GM04504 (cell line): ENCODE results near the gene UBE2O.
A peak's percentile ranks its signal among the peaks of the same experiment; 100 is the strongest.

Source experiments
- DNase-seq: peaks from one replicate; pipeline ENCODE4 v3.0.0-alpha.2; 2012; ENCODE audit warnings: low read depth

The UBE2O gene

DNA sequence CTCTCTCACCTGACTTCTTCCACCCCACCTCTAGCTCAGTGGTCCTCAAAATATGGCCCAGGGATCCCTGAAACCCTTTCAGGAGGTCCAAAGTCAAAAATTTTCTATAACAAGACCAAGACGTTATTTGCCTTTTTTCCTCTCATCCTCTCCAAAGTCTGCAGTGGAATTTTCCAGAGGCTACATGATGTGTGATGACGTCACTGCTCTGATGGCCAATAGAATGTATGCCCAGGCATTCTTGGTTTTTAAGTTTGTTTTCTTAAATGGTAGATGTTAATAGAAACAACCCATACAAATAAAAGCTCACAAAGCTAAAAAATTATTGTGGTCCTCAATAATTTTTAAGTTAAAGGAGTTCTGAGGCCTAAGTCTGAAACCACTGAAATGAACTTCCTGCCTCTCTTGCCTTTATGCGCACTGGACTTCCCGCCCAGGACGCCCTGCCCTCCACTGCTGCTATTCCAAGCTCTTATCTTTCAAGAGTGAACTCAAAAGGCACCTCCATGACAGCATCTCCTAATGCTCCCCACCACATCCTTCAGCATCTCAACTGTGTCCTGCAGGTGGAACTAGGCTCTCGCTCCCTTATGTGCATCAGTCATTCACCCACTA is 13.5 kb downstream of the UBE2O start:
- DNase-seq, result no peak

DNA sequence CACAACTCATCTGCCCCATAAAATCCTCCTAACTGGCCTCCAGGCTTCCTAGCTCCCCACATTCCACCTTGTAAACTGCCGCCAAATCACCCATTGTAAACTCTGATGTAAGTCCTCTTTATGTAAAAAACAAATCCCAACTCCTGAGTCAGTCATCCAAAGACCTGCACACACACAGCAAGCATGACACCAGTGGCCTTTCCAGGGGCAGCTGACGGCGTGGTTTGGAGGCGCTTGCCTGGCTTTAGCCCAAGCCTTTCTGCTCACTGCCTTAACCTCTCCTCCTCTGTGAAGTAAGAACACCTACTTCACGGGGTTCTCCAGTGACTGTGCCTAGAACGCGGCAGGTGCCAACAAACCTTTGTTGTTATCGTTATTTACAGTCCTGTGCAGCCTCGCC is 14.0 kb downstream of the UBE2O start:
- no peak for DNase-seq

DNA sequence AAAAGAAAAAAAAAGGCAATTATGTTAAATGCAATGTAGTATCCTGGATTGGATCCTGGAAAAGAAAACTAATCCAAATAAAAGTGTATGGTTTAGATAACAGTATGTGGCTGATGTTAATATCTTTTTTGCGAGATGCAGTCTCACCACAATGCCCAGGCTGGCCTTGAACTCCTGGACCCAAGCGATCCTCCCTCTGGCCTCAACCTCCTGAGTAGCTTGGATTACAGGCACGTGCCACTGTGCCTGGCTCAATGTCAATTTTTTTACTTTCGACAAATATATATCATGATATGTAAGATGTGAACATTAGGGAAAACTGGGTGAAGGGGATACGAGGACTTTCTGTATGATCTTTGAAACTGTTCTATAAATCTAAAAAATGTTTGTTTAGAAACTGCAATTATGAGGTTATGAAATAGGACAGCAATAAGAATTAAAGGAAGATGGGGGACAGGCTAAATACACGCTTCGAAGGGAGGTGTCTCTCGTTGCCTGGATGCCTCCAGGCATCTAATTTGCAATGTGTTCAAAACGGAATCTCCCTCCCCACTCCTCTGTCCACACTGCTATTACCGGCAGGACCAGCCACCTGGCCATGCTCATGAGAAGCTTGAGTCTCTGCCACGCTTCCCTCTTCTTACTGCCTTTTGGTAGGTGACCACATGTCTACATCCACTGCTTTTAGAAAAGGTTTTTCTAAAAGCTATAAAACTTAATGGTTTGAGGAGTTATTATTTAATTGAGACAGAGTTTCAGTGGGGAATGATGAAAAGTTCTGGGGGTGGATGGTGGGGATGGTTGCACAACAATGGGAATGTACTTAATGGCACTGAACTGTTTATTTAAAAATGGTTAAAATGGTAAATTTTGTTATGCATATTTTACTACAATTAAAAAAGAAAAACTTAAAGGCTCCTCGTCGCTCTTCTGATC is 15.2 kb downstream of the UBE2O start:
- DNase-seq, result no peak

DNA sequence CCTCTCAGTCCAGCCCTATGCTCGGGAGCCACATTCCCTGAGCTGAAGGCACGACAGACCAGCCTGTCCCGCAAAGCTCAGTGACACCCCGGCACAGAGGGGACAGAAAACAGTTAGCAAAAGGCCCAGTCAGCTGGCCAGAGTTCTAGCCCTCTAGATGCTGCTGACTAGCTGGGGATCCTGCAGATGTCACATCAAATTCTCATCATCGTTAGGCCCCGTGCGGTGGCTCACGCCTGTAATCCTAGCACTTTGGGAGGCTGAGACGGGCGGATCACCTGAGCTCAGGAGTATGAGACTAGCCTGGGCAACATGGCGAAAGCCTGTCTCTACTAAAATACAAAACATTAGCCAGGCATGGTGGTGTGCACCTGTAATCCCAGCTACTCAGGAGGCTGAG is 17.2 kb downstream of the UBE2O start:
- DNase-seq, result no peak

DNA sequence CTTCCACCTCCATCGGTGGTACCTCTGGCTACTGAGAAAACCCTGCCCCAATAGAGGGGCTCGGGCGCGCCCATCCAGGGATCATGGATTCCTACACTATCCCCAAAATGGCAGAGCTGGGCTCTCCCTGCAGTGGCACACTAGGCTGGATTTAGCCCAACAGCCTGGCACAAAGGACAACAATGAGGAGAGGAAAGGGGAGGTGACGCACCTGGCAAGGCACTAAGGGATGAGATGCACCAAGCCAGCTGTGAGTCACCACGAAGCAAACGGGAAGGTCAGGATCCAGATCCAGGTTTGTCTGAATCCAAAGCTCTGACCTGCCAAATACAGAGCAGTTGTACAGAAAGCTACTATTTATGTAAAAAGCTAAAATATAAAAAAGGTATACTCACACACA is 18.1 kb downstream of the UBE2O start:
- no peak for DNase-seq

DNA sequence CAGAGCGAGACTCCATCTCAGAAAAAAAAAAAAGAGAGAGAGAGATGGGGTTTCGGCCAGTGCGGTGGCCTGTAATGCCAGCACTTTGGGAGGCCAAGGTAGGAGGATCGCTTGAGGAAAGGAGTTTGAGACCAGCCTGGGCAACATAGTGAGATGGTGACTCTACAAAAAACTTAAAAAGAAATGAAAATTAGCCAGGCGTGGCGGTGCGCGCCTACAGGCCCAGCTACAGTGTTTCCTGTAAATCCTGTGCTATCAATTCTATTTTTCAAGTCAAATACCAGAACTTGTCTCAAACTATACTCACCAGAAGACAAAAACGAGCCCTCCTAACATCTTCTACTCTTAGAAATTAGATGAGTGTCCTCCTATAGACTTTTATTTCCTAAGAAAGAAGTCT is 19.3 kb downstream of the UBE2O start:
- no peak for DNase-seq

DNA sequence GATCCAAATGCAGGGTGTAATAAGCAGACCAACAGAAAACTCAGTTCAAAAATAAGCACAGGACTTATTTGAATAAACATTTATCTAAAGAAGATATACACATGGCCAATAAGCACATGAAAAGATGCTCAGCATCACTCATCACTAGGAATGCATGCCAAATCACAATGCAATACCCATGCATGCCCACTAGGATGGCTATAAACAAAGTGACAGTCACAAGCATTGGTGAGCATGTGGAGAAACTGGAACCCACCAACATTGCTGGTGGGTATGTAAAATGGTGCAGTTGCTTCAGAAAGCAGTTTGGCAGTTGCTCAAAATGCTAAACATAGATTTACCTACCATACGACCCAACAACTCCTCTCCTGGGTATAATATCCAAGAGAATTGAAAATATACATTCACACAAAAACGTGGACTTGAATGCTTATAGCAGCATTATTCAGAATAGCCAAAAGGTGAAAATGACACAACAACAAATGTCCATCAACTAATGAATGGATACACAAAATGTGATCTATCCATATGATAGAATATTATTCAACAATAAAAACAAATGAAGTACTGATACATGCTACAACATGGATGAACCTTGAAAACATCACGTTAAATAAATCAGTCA is 20.1 kb downstream of the UBE2O start:
- DNase-seq, result no peak

DNA sequence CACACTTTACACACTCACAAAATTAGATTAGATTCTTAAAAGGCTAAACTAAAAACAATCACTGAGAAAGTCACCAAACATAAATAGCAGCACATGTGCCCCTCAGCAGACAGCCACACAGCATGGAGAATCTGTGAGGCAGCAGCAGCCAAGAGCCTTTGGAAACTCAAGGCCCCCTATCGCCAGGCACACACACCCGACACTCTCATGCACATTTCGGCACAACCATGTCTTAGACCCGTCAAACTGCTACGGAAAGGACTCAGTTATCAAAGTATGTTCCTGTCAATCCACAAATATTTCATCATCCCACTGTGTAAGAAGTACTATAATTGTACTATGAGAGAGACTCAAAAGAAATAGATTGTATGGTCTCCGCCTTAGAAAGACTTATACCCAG is 20.9 kb downstream of the UBE2O start:
- no peak for DNase-seq

DNA sequence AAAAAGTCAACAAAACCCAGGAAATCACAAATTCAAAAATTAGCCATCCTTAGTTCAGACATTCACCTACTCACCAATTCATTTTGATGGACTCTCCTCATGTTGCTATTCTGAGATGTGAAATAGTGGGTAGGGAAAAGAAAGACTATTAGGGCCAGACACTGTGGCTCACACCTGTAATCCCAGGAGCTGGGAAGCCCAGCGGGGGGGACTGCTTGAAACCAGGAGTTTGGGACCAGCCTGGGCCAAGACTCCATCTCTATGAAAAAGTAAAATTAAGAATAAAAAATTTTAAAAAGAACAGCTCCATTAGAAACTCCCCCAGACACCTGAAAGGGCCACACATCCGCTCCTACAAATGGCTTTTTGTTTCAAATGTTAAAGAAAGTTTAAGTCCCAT is 21.4 kb downstream of the UBE2O start:
- DNase-seq, result no peak

DNA sequence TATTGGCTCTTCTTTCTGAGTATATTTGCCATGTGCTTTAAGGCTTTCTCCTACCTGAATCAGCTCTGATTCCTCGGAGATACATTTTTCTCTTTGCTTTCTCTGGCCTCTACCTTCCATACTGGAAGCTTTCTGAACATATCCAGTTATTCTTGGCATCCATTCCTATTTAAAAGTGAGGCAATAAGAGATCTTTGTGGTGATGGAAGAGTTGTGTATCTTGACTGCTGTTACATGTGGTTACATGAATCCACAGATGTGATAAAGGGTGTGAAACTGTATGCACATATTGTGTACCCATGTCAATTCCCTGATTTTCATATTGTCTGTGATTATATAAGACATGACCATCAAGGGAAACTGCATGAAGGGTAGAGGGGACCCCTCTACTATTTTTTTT is 24.4 kb downstream of the UBE2O start:
- DNase-seq, result no peak

DNA sequence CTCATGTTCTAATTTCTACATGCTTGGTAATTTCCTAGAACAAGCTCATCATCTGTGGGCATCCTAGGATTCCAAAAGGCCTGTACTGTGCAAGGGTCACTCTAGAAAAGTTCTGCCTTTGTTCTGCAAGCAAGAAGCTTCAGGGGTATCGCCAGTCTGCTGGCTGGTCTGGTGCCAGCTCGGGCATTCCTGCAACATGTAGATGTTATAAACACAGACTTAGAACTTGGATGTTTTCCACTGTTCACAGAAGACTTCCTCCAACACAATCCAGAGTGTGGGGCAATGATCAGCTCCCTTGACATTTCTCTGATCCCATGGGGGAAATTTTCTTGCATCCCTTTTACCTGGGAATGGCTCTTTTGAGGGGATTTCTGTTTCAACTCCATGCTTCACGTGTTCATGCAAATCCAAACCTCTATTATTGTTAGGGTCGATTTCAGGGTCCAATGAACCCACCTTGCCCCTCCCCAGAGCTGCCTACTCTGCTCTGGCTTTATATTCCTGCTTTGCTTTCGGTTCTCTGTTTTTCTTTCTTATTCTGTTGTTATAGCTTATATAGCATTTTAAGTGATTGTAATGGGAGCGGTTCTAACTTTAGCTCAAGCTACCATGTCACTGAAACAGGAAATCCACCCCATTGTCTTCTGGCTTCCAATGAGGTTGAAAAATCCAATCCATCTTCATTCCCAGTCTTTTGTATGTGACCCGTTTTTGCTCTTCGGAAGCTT is 25.3 kb downstream of the UBE2O start:
- no peak for DNase-seq

DNA sequence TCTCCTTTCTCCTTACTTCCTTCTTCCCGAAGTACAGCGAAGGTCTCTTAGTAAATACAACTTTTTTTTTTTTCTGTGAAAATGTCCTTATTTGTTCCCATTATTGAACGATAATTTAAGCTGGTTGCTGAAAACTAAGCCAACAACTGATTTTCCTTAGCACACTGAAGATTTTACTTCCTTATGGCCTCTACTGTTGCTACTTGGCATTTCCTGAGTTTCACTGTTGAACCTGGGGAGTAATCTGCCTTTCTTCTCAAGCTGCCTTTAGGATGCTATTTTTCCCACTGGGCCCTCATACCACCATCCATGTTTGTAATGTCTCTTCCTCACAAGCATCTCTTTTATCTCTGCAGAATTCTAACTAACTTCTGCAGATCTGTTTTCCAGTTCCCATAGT is 26.1 kb downstream of the UBE2O start:
- no peak for DNase-seq

DNA sequence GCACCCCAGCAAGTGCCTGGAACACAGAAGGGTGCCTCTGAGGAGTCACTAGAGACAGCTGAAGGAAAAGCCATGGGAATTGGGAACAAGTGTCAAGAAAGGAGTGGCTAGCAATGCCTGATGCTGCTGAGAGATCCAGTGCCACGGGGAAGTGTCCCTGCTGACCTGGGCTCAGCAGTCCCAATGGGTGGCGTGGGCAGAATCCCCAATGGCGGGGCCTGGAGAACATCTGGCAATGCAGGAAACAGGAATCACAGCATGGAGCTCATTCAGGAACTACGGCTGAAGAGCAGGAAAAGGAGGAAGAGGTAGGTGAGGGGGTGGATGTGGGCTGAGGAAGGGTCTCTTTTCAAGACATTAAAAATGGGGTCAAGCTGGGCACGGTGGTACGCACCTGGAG is 30.1 kb downstream of the UBE2O start:
- DNase-seq, result no peak

DNA sequence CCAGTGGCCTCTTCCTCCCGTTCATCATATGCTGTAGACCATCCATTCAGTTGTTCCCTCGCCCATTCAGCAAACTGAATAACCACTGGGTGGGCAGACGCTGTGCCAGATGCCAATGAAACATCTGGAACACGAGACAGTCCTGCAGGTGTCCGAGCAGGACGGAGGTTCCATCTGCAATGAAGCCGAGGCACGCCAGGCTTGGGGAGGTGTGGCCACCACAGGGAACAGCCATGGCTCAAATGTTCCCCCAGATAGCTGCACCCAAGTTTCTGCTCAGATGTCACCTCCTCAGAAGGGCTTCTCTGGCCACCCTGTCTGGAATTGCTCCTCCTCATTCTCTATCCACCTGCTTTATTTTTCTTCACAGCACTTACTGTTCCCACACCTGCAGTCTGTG is 30.5 kb downstream of the UBE2O start:
- no peak for DNase-seq

DNA sequence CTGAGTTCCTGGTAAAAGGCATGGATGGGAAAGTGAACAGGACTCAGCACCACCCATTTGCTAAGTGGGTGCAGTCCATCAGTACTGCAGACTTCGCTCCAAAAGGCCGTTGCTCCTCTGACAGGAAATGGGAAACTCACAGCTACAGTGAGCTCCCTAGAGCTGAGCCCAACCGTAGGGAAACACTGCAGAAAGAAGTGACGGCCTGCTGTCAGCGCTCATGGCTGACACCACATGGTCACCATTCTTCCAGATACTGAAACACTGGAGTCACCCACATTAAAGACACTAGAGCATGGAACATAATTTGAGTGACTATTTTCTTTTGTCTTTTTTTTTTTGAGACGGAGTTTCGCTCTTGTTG is 31.9 kb downstream of the UBE2O start:
- peak; percentile 23 for DNase-seq

DNA sequence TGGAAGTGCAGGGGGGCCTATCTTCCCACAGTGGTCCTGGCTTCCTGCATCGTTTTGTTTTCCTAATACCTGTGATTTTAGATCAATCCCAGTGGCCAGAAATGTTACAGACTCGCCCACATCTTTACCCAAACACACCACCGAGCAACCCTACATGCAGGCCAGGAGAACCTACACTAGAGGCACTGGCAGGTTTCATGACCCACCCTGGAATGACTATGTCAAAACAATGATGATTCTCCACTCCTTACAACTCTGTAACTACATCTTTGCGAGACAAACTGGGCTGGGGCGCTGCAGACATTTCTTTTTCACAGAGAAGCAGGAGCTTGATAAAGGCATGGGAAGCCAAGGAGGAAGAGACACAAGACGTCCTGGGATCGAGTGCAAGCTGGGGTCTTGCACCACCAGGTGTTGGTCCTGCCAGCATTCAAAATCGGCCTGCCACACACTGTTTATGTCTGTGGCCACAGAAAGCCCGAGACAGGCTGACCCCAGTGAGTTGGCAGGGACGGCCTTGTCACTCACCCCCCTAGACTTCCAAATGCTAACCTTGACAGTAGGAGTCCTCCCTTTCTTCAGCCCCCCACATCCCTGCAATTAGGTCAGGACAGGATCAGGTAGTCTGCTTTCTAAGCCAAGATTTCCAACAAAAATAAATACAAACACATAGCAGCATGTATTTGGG is 32.5 kb downstream of the UBE2O start:
- DNase-seq, result no peak

DNA sequence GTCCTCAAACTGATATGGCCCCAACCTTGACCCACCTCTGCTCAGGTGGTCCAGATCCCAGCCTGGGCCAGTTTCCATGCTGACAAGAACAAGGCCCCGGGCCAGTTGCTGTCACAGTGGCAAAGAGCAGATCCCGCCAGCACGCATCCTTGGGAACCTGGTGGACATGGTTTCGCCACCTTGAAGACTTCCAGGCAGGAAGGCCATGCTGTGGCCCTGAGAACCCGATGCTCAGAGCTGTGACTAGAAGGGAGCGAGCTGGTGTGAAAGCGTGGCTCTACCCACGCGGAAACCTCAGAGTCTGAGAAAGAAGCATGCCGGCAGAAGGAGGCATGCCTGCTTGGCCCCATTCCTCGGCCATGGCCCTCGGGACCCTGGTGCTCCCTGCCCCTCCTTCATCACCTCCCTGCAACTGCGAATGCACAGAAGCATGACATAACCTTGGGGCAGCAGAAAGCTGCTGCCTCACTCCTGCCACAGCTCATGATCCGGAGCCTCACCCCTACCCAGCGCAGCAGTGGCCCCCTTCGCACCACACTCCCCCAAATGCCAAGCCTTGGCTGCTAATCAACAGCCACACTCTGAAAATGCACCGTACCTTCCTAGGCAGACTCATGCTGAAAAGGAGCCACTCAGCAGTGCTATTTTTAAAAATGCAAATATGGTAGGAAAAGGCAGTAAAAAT is 33.2 kb downstream of the UBE2O start:
- no peak for DNase-seq

DNA sequence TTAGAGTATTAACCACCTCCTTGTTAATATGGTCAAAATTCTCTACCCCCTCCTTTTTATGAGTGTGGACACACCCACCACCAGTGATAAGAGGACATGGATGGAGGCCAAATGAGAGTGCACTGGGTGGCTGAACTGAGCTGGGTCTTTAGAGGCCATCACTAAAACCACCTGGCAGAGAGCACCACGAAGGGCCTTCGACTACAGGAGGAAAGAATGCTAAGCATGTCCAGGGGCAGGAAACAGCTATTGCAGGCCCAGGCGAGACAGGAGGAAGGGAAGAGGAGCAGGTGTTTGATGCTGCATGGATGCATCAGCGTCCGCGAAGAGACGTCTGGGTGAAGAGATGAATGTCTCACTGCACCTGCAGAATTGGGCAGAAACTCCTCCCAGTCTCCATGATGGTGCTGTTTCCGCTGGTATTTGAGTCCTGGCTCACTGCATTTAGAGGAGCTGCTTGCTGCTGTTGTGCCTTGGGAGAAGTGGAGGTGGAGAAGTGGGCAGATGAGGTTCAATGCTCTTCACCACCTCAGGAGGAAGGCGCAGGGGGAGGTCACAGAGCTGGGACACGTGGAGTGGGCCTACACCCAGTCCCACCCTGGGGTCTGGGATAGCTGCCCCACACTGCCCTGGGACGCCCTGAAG is 35.3 kb downstream of the UBE2O start:
- DNase-seq, result no peak

DNA sequence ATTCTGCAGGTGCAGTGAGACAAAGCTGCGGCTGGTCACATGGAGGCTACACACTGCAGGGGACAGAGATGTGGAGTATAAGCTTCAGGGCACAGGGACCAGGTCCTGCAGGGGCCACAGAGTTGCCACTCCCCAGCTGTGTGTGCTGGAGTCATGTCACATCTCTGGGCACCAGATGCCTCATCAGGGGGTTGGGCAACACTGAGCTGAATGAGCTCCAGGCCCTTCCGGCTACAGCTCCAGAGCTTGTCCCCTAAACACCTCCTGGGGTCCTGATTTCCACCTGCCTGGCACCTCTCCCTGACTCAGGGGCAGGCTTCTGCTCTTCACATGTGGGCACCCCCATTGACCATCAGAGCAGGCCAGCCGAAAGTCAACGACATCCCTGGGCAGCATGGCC is 36.1 kb downstream of the UBE2O start:
- no peak for DNase-seq

DNA sequence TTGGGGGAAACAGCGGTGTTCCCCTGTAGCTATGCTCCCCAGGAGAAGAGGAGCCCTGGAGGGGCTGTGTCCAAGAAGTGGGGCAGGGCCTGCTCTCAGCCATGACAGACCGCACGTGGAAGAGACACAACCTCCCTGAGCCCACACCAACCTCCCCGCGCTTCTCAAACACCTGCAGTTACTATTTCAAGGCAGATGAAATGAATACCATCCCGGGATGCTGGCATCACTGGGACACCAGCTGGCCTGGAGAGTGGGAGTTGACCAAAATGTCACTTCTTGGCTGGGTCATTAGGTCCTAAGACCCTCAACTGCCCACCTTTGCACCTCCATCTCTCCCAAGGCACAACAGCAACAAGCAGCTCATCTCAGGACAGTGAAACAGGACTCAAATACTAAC is 36.5 kb downstream of the UBE2O start:
- no peak for DNase-seq

DNA sequence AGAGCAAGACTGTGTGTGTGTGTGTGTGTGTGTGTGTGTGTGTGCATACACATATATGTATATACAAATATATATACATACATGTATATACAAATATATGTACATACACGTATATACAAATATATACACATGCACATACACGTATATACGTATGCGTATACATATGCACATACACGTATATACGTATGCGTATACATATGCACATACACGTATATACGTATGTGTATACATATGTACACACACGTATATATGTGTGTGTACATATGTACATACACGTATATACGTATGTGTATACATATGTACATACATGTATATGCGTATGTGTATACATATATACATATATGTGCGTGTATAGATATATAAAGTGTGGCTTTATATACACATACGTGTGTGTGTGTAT is 37.2 kb downstream of the UBE2O start:
- no peak for DNase-seq
